ENCODE data around the gene AGAP6.
"Not testable (repeated sequence)": the region's sequence is repeated elsewhere in the genome, so short reads cannot be mapped to it uniquely, and the experiment has no call there.

DNA sequence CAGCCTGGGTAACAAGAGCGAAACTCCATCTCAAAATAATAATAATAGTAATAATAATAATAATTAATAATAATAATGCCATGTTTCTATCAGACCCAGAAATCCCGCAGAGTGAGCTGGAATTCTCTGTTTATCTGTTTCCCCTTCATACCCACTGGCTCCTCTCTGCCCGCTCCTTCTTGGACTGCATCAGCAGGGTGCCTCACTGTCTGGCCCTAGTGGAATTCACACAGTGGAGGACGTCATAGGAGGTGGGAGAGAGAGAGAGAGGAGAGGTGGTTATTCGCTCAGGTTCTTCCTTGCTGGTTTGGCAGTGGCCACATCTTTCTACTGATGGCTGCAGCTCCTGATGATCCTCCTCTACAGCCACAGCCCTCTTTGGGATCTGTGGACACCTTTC is 28.7 kb downstream of the AGAP6 start:
- TF ChIP-seq, protein P1, sequence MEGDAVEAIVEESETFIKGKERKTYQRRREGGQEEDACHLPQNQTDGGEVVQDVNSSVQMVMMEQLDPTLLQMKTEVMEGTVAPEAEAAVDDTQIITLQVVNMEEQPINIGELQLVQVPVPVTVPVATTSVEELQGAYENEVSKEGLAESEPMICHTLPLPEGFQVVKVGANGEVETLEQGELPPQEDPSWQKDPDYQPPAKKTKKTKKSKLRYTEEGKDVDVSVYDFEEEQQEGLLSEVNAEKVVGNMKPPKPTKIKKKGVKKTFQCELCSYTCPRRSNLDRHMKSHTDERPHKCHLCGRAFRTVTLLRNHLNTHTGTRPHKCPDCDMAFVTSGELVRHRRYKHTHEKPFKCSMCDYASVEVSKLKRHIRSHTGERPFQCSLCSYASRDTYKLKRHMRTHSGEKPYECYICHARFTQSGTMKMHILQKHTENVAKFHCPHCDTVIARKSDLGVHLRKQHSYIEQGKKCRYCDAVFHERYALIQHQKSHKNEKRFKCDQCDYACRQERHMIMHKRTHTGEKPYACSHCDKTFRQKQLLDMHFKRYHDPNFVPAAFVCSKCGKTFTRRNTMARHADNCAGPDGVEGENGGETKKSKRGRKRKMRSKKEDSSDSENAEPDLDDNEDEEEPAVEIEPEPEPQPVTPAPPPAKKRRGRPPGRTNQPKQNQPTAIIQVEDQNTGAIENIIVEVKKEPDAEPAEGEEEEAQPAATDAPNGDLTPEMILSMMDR (IDR thresholded peaks at IDR 0.05), result not testable (repeated sequence)
- TF ChIP-seq, protein P2, sequence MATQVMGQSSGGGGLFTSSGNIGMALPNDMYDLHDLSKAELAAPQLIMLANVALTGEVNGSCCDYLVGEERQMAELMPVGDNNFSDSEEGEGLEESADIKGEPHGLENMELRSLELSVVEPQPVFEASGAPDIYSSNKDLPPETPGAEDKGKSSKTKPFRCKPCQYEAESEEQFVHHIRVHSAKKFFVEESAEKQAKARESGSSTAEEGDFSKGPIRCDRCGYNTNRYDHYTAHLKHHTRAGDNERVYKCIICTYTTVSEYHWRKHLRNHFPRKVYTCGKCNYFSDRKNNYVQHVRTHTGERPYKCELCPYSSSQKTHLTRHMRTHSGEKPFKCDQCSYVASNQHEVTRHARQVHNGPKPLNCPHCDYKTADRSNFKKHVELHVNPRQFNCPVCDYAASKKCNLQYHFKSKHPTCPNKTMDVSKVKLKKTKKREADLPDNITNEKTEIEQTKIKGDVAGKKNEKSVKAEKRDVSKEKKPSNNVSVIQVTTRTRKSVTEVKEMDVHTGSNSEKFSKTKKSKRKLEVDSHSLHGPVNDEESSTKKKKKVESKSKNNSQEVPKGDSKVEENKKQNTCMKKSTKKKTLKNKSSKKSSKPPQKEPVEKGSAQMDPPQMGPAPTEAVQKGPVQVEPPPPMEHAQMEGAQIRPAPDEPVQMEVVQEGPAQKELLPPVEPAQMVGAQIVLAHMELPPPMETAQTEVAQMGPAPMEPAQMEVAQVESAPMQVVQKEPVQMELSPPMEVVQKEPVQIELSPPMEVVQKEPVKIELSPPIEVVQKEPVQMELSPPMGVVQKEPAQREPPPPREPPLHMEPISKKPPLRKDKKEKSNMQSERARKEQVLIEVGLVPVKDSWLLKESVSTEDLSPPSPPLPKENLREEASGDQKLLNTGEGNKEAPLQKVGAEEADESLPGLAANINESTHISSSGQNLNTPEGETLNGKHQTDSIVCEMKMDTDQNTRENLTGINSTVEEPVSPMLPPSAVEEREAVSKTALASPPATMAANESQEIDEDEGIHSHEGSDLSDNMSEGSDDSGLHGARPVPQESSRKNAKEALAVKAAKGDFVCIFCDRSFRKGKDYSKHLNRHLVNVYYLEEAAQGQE (IDR thresholded peaks at IDR 0.05; ENCODE audit: insufficient read depth in 1 of 2, low read depth in 2 of 2, low read length in 1 of 2), result not testable (repeated sequence)
- TF ChIP-seq POLR2AphosphoS5 (IDR thresholded peaks at IDR 0.05; ENCODE audit: low read depth, low read length); TCF7L2 (IDR thresholded peaks at IDR 0.05; ENCODE audit: low read depth, low read length); SIN3A (IDR thresholded peaks at IDR 0.05; ENCODE audit: borderline replicate concordance, insufficient read depth, low read depth, low read length): not testable (repeated sequence)
